NB4 (cell line): ENCODE measurements around the gene AMOTL1.

Experiments
- CTCF ChIP-seq: IDR thresholded peaks from one replicate; pipeline ENCODE4 v1.5.1; 2012; ENCODE audit warnings: low read depth, low read length
- MAX ChIP-seq: IDR thresholded peaks from 2 replicates; pipeline ENCODE4 v1.6.1; 2011; ENCODE audit warnings: low read depth, low read length
- POLR2A ChIP-seq: IDR thresholded peaks from 2 replicates; pipeline ENCODE4 v1.6.1; 2011; ENCODE audit warnings: mild to moderate bottlenecking; ENCODE audit not compliant: insufficient read length; ENCODE audit errors: extremely low read depth

- TF ChIP-seq CTCF (no peak), POLR2A (peak; percentile 67), MAX (peak; percentile 61)
Observed at GRCh38 chr11:94767701-94768601, at the start of gene AMOTL1.
